NT2/D1 (cell line): ENCODE measurements around the gene ZSWIM3.

Source experiments
- DNase-seq: peaks from one replicate; pipeline ENCODE4 v3.0.0-alpha.2; 2011; ENCODE audit warnings: low read depth, low spot score
- H3K27me3 ChIP-seq: 2 replicates; pipeline ENCODE4 v1.6.0; 2011; ENCODE audit warnings: mild to moderate bottlenecking; ENCODE audit not compliant: insufficient read length, insufficient read depth
- H3K36me3 ChIP-seq: 2 replicates; pipeline ENCODE4 v1.6.1; 2011; ENCODE audit warnings: mild to moderate bottlenecking, low read length, mixed read lengths; ENCODE audit not compliant: insufficient read depth, insufficient read length
- H3K4me1 ChIP-seq: 2 replicates; pipeline ENCODE4 v1.5.1; 2011; ENCODE audit not compliant: insufficient read depth, insufficient read length
- H3K4me3 ChIP-seq: 2 replicates; pipeline ENCODE4 v1.5.1; 2011; ENCODE audit warnings: low read depth; ENCODE audit not compliant: insufficient read length
- H3K9ac ChIP-seq: 2 replicates; pipeline ENCODE4 v1.6.0; 2011; ENCODE audit warnings: low read depth; ENCODE audit not compliant: insufficient read length
- H3K9me3 ChIP-seq: 2 replicates; pipeline ENCODE4 v1.5.1; 2011; ENCODE audit warnings: mild to moderate bottlenecking, low read length; ENCODE audit not compliant: insufficient read depth
- SUZ12 ChIP-seq: IDR thresholded peaks from 2 replicates; pipeline ENCODE4 v1.6.1; 2011; ENCODE audit not compliant: insufficient read length, insufficient read depth; ENCODE audit errors: extremely low read depth
- YY1 ChIP-seq: IDR thresholded peaks from 2 replicates; pipeline ENCODE4 v1.6.1; 2011; ENCODE audit not compliant: insufficient read length, insufficient read depth
- ZNF274 ChIP-seq: IDR thresholded peaks from 2 replicates; pipeline ENCODE4 v1.6.1; 2011; ENCODE audit warnings: mild to moderate bottlenecking, low read depth, low read length

Gene ZSWIM3

DNA sequence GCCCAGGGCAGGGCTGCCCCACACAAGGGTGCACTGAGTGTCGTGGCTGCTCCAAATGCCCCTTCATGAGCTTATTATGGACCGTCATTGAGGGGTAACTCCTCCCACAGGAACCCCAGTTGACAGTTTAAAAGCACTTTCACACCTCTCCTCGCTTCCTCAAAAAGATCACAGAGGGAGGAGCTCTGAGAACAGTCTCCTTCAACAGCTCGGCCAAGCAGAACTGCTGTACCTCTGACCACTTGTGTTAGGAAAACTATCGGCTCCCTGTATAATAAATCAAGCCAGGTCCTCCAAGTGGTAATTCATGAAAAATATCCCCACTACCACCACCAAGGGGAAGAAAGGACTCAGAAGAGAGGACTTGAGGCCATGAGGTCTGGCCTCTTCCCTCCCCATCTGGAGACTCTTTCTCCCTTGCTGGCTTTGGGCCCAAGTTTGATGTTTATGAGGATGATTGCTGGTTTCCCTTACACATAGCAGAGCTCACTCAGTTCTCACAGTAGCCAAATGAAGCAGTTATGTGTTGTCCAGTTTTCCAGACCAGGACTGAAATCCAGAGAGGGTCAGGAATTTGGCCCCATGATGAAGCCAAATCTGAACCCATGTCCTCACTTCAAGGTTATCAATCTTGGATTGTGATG lies 15.1 kb upstream of the ZSWIM3 start:
- no peak for DNase-seq
- no peaks in the 10 kb centered on the region for H3K27me3 ChIP-seq
- no peak for TF ChIP-seq YY1
- TF ChIP-seq SUZ12 = no peak
- no peaks in the 10 kb centered on the region for H3K9me3 ChIP-seq
- no peak overlapping the region for H3K9ac ChIP-seq
- H3K36me3 ChIP-seq = peaks cover 60% of the 10 kb centered on the region
- no peaks in the 10 kb centered on the region for H3K4me1 ChIP-seq
- H3K4me3 ChIP-seq = no peak overlapping the region

DNA sequence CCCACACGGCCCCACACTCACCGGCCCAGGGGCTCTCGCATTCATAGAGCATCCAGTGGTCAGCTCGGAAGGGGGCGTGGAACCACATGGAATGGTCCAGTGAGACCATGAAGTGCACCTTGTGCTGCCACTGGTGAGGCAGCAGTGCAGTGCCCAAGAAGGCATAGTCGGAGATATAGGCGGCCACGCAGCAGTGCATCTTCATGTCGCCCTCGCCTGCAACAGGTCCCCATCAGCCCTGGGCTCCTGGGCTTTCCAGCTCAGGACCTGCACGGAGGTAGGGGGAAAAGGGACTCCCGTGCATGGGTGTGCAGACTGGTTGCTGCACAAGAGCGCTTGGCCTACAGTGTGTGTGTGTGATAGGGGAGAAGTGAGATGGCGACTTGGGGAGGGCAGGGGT lies 13.9 kb upstream of the ZSWIM3 start:
- Histone ChIP-seq H3K4me1 (no peaks in the 10 kb centered on the region), H3K9me3 (no peaks in the 10 kb centered on the region), H3K36me3 (peaks cover 67% of the 10 kb centered on the region), H3K9ac (no peak overlapping the region), H3K4me3 (no peak overlapping the region), H3K27me3 (no peaks in the 10 kb centered on the region)
- no peak for DNase-seq
- TF ChIP-seq SUZ12 (no peak), ZNF274 (no peak), YY1 (no peak)

DNA sequence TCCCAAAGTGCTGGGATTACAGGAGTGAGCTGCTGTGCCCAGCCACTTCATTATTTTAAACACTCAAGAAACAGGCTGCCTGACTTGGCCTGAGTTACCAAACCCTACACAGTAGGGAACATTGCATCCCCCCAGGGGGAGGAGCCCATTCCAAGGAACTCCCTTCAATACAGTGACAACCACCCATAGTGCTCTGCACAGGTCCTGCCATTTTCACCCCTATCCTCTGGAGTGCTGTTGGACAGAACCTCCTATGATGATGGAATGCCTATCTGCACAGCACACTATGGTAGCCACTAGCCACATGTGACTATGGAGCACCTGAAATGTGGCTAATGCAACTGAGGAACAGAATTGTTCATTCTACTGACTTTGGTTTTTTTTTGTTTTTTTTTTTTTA lies 12.0 kb upstream of the ZSWIM3 start:
- no peak for DNase-seq
- no peak overlapping the region for H3K4me3 ChIP-seq
- no peak for TF ChIP-seq ZNF274
- no peak for TF ChIP-seq YY1
- no peak for TF ChIP-seq SUZ12
- no peaks in the 10 kb centered on the region for H3K4me1 ChIP-seq
- peaks cover 62% of the 10 kb centered on the region for H3K36me3 ChIP-seq
- H3K27me3 ChIP-seq = no peaks in the 10 kb centered on the region
- H3K9me3 ChIP-seq = no peaks in the 10 kb centered on the region
- H3K9ac ChIP-seq = no peak overlapping the region

DNA sequence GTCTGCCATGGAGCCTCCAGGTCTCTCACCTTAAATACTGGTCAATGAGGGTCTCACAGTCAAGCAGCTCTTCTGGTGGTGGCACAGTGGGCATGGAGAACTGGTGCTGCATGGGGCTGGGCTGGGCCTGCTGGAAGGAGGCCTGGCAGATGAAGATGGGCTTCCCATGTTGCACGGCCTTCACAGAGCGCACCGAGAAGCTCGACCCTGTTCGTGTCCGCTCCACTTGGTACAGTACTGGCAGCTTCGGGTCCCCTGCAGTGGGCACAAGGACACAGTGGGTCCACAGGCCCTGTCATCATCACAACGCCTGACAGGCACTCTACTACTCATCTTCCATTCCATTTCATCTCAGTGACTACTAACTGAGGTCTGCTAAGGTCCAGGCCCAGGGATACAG lies 9.0 kb upstream of the ZSWIM3 start:
- TF ChIP-seq SUZ12 (no peak), ZNF274 (no peak), YY1 (no peak)
- no peak for DNase-seq
- Histone ChIP-seq H3K9me3 (no peaks in the 10 kb centered on the region), H3K27me3 (no peaks in the 10 kb centered on the region), H3K4me1 (no peaks in the 10 kb centered on the region), H3K4me3 (no peak overlapping the region), H3K36me3 (peaks cover 36% of the 10 kb centered on the region), H3K9ac (no peak overlapping the region)

DNA sequence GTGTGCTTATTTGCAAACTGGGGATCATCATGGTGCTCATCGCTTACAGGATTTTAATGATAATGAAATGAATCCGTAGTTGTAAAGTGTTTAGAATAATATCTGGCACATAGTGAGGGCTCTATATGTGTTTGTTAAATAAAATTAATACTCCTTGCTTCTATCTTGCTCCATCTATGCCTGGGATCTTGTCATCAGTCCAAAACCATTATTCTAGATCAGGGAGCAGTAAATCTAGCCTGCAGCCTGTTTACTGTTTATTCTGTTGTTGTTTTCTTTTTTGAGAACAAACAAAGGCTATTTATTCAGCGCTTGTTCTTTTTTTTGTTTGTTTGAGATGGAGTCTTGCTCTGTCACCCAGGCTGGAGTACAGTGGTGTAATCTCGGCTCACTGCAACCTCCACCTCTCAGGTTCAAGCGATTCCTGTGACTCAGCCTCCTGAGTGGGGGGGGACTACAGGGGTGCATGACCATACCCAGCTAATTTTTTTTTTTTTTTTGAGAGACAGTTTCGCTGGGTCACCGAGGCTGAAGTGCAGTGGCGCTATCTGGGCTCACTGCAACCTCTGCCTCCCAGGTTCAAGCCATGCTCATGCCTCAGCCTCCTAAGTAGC lies 8.3 kb upstream of the ZSWIM3 start:
- Histone ChIP-seq H3K9ac (no peak overlapping the region), H3K9me3 (no peaks in the 10 kb centered on the region), H3K4me3 (no peak overlapping the region), H3K27me3 (no peaks in the 10 kb centered on the region), H3K36me3 (peaks cover 29% of the 10 kb centered on the region), H3K4me1 (no peaks in the 10 kb centered on the region)
- TF ChIP-seq YY1 (no peak), ZNF274 (no peak), SUZ12 (no peak)
- no peak for DNase-seq

DNA sequence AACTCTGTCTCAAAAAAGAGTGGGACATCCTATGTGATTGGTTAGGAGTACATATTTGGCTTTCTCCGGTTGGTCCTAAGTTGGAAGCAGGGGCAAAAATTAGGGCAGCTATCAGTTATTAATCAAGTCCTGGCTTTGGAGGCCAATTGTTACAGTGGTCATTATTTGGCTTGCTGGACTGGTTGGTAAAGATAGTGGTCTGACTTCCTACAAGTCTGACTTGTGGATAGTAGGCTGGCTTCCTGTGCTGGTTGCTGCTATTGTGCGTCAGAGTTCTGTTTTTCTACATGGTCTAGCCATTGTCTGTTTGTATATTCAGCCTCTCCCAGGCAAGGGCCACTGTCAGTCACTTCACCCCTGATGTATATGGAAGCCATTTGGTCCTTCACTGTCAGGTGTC lies 7.2 kb upstream of the ZSWIM3 start:
- peaks cover 9% of the 10 kb centered on the region for H3K4me1 ChIP-seq
- H3K9me3 ChIP-seq = no peaks in the 10 kb centered on the region
- no peaks in the 10 kb centered on the region for H3K27me3 ChIP-seq
- H3K4me3 ChIP-seq = no peak overlapping the region
- DNase-seq = no peak
- H3K9ac ChIP-seq = no peak overlapping the region
- peaks cover 34% of the 10 kb centered on the region for H3K36me3 ChIP-seq
- TF ChIP-seq YY1 = no peak
- no peak for TF ChIP-seq ZNF274
- TF ChIP-seq SUZ12 = no peak

DNA sequence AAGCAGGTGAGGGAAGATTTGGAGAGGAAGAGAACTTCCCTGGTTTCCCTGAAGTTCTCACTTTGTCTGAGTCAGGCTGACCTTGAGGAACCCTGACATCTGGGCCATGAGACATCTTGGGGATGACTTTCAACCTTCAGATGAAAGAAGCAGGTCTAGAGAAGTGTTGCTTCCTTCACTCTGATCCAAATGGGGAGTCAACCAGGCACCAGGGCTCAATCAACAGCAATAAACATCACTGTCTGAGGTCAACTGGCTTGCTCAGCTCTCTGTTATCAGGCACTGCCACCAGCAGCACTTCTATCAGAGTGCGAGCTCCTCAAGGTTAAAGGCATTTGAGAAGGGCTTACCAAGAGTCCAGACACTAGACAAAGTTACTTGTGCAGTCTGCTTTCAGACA lies 6.5 kb upstream of the ZSWIM3 start:
- no peak for DNase-seq
- no peaks in the 10 kb centered on the region for H3K27me3 ChIP-seq
- no peaks in the 10 kb centered on the region for H3K9me3 ChIP-seq
- H3K4me3 ChIP-seq = no peak overlapping the region
- H3K9ac ChIP-seq = no peak overlapping the region
- H3K36me3 ChIP-seq = peaks cover 38% of the 10 kb centered on the region
- TF ChIP-seq SUZ12 (no peak), YY1 (no peak), ZNF274 (no peak)
- H3K4me1 ChIP-seq = peaks cover 9% of the 10 kb centered on the region
